ENCODE results near the gene TRIM37.

Gene TRIM37

DNA sequence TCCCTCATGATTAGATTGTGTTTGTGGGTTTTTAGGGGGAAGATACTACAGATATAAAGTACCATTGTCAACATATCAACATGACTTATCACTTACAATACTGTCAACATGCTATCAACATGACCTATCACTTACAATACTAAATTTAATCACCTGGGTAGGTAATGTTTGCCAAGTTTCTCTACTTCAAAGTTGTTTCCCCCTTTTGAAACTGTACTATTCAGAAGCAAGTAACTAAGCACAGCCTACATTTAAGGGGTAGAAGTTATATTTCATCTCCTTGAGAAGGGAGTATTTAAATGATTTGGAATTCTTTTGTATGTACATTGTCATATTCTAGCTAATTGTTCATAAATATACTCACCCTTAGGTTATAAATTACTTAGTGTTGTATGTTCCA lies 68.7 kb downstream of the TRIM37 start:
- no peak for DNase-seq (ENCODE audit: low read depth)

DNA sequence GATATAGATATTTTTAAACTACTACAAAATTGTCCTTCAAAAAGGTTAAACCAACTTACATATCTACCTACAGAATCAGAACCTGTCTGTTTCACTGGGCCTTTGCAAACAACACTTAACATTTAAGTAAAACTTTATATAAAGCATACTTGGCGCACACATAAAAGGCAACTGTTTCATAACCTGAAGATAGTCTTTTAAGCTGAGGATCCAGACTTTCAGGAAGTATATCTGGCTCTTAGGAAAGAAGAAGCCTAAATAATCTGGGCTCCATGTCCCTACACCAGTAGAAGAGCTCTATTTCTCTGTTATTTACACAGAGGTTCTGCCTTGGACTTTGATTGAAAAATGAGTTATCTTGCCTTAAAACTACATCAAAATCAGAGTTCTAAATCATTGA lies 75.9 kb downstream of the TRIM37 start:
- DNase-seq (ENCODE audit: low read depth), result no peak

DNA sequence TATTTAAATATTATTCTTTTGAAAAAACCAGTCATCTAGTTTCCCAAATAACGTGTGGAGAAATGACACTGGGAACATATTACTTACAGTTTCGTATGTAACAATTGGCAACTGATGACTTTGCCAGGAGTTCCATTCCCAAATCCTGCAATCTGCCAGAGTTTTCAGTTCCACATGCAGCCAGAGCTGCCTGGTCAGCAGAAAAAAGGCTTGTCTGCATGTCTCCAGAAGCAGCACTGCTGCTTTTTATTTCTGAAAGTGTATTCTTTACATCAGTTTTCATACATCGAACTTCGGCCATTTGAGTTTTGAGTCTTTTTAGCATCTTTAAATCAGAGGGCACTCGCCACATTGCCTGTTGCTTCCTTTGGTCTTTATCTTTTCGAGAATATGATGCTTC lies 78.4 kb downstream of the TRIM37 start:
- DNase-seq (ENCODE audit: low read depth), result no peak

DNA sequence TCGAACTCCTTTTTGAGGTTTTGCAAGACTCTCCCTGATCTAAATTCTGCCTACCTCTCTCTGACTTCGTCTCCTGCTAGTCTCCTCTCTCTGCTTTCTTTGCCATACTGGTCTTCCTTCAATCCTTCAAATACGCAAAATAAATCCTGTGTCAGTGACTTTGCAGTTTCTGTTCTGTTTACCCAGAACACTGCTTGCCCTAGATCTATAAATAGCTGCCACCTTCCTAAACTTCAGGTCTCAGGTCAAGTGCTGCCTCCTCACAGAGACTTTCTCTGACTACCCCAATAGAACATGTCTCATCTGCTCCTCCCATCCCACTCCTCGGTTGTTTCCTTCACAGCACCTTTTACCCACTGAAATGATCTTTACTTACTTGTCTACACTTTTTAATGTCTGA lies 78.9 kb downstream of the TRIM37 start:
- no peak for DNase-seq (ENCODE audit: low read depth)

DNA sequence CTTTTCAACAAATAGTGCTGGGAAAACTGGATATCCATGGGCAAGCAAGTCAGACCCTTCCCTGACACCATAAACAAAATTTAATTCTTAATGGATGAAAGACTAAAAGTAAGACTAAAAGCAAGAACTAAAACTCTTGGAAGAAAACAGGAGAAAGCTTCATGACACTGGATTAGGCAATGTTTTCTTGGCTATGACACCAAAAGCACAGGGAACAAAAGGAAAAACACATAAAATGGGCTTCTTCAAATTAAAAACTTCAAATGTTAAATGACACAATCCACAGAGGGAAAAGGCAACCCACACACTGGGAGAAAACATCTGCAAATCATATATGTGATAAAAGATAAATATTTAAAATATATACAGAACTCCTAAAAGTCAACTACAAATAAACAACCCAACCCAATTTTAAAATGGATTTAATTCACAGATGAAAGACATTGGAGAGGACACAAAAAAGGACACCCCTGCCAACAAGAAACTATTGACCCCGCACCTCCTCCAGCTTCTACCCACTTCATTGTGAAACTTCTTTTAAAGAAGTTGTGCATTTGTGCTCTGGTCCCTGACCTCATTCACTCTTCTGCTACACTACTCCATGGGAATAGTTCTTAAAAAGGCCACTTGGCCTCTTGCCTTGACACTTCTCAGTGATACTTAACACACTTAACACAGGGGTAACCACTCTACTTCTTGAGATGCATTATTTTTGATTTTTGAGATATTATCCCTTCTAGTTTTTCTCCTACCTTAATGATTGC lies 80.3 kb downstream of the TRIM37 start:
- no peak for DNase-seq (ENCODE audit: low read depth)

DNA sequence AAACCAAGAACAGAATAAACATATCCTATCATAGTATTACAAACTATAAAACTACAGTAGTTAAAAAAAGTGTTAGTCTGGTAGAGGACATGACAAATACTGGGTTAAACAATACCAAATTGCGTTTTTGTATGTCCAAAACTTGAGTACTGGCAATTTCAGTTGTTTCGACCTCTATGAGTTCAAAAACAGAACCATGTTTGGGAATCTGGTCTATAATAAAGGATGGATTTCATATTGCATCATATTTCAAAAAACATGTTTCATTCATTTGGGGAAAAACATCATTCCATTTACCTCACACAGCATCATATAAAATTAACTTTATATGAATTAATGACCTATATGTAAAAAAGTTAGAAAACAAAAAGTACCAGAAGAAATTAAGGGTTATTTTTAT lies 81.8 kb downstream of the TRIM37 start:
- no peak for DNase-seq (ENCODE audit: low read depth)

DNA sequence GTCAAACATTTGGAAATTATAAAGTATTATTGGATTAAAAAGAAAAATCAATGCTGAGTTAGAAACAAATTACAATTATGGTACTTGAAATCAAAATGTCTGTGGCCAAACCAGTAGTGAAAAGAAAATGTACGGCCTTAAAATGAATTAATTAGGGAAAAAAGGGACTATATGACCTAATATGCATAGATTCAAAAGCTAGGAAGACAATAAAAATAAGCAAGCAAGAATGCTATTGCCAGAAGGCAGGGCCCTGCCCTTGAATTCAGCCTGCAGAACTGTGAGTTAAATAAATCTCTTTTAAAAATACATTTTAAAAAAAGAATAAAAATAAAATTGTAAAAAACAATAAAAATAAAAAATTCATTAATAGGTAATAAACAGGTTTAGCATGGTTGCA lies 88.7 kb downstream of the TRIM37 start:
- DNase-seq (ENCODE audit: low read depth), result no peak

DNA sequence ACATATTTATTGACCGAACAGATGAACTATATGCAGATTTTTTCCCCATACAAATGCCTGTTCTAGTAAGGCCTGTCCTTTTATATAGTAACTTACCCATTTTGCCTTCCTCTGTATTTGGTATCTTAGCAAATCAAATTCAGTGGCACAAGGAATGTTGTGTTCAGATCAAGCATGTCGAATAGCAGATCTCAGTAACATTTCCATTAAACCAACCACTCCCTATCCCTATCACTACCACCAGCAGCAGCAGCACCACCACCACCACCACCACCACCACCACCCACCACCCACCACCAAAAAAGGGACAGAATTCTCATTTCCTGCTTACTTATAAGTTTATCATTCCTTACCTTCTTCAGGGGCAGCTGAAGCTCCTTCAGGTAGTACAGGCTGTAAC lies 94.7 kb downstream of the TRIM37 start:
- DNase-seq (ENCODE audit: low read depth), result no peak

DNA sequence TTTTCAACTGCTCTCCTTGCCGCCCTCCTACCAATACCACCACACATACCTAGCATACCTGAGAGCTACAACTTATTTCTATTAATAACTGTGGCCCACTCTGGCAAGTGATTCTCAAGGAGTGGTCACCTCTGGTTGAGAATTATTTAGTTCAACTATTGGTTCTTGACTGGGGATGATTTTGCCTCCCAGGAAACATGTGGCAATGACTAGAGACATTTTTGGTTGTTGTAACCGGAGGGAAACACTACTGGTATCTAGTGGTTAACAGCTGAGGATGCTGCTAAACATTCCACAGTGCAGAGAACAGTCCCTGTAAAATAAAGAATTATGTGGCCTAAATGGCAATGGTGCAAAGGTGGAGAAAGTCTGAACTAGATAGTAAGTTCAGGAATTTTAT lies 96.7 kb downstream of the TRIM37 start:
- no peak for DNase-seq (ENCODE audit: low read depth)

DNA sequence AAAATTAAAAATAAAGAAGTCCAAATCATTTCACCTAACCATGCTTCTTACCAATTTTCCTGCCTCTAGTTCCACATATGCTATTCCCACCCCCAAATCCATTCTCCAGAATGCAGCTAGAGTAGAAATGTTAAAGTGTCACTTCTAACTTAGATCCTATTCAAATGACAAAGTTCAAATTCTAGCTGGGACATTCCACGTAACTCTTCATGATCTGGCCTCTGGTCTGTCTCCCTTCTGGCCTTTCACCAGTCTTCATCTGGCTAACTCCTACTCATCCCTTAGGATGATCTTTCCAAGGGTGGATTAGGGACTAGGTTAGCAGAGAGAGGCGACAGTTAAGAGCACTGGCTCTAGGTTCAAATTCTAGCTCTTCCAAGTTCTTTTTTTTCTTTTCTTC lies 97.9 kb downstream of the TRIM37 start:
- DNase-seq (ENCODE audit: low read depth), result no peak

DNA sequence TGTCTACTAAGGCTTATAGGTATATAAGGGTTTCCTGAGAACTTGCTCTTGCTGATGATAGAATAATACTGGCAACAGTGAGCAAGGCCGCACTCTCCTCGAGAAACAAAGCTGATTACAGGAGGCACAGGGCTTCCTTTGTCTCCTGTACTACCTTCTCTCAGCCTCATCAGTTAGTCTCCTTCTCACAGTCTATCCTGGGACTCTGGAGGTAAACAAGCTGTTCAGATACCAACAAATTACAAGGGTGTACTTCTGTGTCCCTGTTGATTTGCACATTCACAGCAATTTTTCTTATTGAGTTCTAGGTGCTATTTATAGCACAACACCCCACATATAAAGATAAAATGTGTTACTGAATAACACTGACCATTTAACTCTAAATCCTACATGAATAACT lies 98.7 kb downstream of the TRIM37 start:
- no peak for DNase-seq (ENCODE audit: low read depth)

DNA sequence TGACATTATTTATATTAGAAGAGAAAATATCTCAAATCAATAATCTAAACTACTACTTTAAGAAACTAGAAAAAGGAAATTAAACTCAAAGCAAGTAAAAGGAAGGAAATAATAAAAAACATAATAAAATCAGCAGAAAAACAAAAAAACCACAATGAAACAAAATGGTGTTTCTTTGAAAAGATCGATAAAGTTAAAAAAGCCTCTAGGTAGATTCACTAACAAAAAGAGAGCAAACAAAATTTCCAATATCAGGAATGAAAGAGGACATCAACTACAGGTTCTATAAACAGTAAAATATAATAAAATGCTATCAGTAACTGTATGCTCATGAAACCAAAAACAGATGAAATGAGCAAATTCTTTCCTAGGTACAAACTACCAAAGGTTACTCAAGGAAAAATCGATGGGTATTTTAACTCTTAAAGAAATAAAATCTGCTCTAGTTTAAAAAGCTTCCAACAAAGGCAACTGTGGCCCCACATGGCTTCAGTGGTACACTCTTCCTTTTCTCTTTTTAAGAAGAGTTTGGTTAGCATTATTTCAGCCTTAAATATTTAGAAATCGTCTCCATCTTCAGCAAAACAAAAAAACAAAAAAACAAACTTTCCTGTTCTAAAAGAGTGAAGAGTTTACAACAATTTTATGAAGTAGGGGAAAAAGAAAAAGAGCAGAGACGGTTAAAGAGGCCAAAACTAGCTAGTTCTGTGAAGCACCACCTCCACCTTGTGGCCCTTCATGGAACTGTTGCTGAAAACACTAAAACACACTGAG lies 102.2 kb downstream of the TRIM37 start:
- peak; percentile 46 for DNase-seq (ENCODE audit: low read depth)

DNA sequence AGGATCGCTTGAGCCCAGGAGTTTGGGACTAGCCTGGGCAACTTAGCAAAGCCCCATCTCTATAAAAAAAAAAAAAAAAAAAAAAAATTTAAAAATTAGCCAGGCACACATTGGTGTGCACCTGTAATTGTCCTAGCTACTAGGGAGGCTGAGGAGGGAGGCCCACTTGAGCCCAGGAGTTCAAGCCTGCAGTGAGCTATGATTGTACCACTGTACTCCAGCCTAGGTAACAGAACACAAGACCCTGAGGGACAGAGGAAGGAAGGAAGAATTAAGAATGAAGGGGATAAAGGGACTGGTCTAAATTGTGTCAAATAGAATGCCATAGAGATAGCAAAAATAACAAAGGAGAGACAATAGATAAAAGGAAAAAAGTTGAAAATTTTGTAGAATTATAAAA lies 102.8 kb downstream of the TRIM37 start:
- no peak for DNase-seq (ENCODE audit: low read depth)

DNA sequence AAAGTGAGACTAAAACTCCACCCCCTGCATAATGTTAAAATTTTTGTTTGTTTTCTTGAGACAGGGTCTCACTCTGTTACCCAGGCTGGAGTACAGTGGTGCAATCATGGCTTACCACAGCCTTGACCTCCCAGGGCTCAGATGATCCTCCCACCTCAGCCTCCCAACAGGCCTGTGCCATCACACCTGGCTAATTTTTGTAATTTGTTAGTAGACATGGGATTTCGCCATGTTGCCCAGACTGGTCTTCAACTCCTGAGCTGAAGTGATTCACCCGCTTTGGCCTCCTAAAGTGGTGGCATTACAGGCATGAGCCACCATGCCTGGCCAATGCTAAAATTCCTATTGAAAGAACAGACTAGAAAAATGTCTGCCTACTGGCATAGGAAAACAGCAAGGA lies 103.8 kb downstream of the TRIM37 start:
- no peak for DNase-seq (ENCODE audit: low read depth)

DNA sequence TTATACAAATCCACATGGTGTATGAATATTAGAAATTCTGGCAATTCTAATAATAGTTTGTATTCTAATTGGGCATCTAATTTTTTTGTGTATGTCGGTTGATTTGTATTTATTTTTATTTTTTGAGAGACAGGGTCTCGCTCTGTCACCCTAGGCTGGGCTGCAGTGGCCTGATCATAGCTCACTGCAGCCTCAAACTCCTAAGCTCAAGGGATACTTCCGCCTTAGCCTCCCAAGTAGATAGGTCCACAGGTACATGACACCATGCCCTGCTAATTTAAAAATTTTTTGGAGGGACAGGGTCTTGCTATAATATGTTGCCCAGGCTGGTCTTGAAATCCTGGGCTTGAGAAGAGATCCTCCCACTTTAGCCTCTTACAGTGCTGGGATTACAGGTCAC lies 104.6 kb downstream of the TRIM37 start:
- DNase-seq (ENCODE audit: low read depth), result no peak

DNA sequence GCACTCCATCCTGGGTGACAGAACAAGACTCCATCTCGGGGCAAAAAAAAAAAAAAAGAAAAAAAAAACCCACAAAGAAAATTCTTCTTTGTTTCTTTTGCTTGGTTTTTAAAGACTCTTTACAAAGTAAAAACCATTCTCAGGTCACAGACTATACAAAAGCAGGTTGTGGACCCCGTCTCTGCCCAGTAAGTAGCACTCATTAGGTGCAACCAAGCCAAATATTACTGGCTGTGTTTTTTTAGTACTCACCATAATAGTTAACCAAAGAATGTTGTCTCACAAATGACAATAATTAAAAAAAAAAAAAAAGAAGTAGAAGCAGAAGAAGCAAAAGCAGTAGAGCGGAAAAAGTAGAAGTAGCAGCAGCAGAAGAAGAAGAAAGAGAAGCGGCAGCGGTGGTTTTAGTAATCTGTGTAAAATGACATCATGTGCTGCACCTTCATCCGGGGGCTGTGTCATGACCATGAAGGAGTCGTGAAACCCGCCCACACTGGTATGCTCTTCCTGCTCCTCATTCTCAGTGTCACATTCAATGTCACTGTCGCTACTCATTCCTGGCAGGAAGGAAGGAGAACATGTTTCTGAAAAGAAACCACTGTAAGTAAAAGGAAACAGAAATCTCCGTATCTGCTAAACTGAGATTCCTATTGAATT lies 105.4 kb downstream of the TRIM37 start:
- DNase-seq (ENCODE audit: low read depth), result peak; percentile 57

DNA sequence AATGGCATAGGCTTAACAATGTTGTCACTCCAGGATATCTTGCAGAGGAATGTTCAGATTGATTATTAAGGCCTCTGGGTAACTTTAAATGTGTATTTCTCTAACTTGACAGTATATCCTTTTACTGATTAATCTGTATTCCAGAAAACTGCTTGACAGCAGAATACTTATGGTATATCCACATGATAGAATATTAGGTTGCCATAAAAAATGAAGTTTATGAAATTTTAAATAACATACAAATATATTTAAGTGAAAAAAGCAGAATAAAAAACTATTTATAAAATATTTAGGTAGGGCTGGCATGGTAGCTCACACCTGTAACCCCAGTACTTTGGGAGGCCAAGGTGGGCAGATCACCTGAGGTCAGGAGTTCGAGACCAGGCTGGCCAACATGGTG lies 106.7 kb downstream of the TRIM37 start:
- no peak for DNase-seq (ENCODE audit: low read depth)

DNA sequence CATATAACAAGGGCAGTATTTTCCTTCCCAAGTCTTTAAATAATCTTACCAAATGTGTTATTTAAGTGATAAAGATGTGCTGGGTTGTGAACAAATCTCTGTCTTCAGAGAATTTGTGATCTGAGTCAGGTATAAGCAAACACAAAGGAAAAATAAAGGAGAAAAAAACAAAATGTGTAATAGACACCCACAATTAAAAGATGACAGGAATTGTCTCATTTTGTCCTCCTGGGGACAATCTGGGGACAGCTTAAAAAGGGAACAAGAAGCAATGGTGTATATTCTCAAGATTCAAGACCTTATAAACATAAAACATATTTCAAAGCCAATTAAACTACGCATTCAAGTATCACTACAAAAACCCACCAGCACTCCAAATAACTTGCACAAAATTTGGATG lies 107.2 kb downstream of the TRIM37 start:
- DNase-seq (ENCODE audit: low read depth), result no peak

DNA sequence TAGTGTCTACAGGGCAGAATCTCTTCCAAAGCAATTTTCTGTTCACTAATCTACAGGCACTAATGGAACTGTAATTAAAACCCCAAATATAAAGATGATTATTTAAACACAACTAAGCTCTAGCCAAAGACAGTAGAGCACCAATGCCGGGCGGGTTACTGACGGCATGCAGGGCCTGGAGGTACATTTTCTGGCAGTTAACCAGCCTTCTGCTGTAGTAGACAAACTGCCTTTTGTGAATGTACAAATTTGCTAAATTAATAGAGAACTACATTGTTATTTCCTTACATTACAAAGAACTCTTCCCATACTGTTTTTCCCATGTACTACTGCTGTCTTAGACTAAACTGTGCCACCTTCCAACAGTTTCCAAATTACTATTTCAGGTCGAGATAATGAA lies 107.8 kb downstream of the TRIM37 start:
- no peak for DNase-seq (ENCODE audit: low read depth)

DNA sequence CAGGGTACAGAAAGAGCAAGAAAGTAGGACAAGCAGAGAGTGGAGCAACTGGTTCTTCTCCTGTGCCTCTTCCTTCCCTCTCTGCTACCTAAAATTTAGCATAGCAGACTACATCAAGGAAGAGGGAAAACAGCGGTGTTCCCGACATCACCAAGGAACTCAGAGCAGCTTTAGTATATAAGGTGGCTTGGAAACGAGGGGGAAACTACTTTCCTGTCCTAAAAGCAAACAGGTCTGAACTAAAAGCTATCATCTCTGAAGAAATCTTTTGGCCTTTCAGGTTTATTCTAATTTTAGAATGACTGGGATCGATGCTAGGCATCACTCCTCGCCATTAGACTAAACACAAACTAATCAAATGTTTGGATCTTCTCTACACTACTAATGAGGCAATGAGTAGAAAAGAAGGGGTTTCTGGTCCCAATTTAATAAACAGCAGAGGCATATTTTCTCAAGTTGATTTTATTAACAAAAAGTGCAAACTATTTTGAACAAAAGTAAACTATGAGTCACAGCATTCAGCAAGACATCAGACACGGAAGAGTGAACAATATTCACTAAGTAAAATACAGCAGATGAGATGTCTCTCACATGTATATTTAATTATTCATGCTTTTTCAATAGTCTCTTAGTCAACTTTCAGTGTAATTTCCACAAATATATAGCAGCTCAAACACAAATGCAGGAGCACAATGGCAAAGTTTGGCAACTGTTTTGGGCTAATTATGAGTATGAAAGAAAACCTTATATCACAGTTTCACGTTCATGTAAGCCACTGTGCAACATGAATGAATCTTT lies 108.7 kb downstream of the TRIM37 start:
- no peak for DNase-seq (ENCODE audit: low read depth)

DNA sequence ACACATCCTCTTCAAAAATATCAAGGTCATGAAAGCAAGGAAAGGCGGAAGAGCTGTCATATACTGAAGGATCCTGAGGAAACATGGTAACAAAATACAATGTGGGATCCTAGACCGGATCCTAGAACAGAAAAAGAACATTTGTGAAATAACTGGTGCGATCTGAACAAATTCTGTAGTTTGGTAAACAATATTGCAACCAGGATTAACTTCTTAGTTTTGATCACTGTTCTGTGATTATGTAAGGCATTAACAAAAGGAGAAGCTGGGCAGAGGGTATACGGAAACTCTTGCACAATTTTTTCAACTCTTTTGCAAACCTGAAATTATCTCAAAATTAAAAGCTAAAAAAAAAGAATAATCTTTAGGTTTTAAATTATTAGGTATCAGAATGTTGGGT lies 109.7 kb downstream of the TRIM37 start:
- DNase-seq (ENCODE audit: low read depth), result no peak

DNA sequence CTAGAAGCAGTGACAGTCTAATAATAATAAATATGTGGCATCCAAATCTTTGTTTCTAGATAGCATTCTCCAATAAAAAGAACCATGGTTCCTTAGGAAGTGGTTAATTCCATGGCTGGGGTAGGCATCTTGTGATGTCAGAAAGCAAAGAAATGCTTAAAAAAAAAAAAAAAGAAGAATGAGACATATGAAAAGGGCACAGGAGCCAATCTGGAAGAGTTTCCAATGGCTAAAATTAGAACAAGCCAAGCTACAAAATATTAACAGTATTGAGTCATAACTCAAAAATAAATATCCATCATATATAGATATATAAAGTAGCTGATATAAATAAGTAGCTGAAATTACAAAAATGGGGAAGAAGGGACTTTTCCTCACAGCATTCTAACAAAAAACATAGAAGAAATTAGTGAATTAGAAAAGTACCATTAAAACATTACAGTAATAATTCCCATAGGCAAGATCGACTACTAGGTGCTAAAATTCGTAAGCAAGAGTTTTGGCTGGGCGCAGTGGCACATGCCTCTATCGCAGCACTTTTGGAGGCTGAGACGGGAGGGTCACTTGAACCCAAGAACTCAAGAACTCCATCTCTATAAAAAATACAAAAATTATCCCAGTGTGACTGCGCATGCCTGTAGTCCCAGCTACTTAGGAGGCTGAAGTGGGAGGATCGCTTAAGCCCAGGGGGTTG lies 111.3 kb downstream of the TRIM37 start:
- DNase-seq (ENCODE audit: low read depth), result no peak

Data from activated T-helper 9 cell treated with anti-CD3 and anti-CD28 coated beads, Interleukin-2, amount 50 U/mL, for 16 hours (primary cell).